Fibroblast of mammary gland (primary cell): ENCODE measurements around the gene PRELID1.

Experiments
- DNase-seq: peaks from one replicate; pipeline ENCODE4 v3.0.0-alpha.2; 2010; ENCODE audit warnings: low read depth
- H3K4me3 ChIP-seq: 2 replicates; pipeline ENCODE4 v1.5.1; 2011; ENCODE audit warnings: low read depth, mild to moderate bottlenecking, low read length, moderate library complexity; ENCODE audit not compliant: control insufficient read depth
- CTCF ChIP-seq: conservative IDR thresholded peaks from 2 replicates; pipeline ENCODE4 v1.5.1; 2011; ENCODE audit warnings: low read depth, low read length, inconsistent platforms; ENCODE audit not compliant: control insufficient read depth, insufficient read depth

PRELID1 gene

GRCh38 chr5:177353093-177353492 lies 49.5 kb downstream of the PRELID1 start:
- no peak for TF ChIP-seq CTCF
- no peak overlapping the region for H3K4me3 ChIP-seq
- DNase-seq = no peak

- H3K4me3 ChIP-seq = no peak overlapping the region
- no peak for DNase-seq
- no peak for TF ChIP-seq CTCF
These were observed 50.7 kb downstream of the PRELID1 start for GRCh38 chr5:177354256-177354655.

- TF ChIP-seq CTCF = no peak
- H3K4me3 ChIP-seq = no peak overlapping the region
- DNase-seq = no peak
These were observed 51.1 kb downstream of the PRELID1 start for GRCh38 chr5:177354711-177355110.

- DNase-seq = no peak
- H3K4me3 ChIP-seq = no peak overlapping the region
- no peak for TF ChIP-seq CTCF
These were observed 51.7 kb downstream of the PRELID1 start for GRCh38 chr5:177355162-177355867.

- no peak overlapping the region for H3K4me3 ChIP-seq
- no peak for DNase-seq
- TF ChIP-seq CTCF = no peak
These were observed 52.2 kb downstream of the PRELID1 start for GRCh38 chr5:177355868-177356168.
